A549 treated with CORT108297 at 1 μM for 4 hours (cell line): ENCODE data around the gene EIF4ENIF1. TPM values are rescaled to one million over a fixed set of nuclear protein-coding genes. Genes with fewer than 3 reads are reported as not detected.

Experiments
- total RNA-seq: library from RNA; stranded (reverse); fragments of 200-300 nt; extraction: Qiagen RNA extraction; gene quantifications from 5 replicates; pipeline ENCODE4 v1.2.3, GENCODE V29; 2022

Gene EIF4ENIF1
- total RNA-seq: 12.1 to 14.6 TPM (median 14.0 TPM) in 5 replicates

DNA sequence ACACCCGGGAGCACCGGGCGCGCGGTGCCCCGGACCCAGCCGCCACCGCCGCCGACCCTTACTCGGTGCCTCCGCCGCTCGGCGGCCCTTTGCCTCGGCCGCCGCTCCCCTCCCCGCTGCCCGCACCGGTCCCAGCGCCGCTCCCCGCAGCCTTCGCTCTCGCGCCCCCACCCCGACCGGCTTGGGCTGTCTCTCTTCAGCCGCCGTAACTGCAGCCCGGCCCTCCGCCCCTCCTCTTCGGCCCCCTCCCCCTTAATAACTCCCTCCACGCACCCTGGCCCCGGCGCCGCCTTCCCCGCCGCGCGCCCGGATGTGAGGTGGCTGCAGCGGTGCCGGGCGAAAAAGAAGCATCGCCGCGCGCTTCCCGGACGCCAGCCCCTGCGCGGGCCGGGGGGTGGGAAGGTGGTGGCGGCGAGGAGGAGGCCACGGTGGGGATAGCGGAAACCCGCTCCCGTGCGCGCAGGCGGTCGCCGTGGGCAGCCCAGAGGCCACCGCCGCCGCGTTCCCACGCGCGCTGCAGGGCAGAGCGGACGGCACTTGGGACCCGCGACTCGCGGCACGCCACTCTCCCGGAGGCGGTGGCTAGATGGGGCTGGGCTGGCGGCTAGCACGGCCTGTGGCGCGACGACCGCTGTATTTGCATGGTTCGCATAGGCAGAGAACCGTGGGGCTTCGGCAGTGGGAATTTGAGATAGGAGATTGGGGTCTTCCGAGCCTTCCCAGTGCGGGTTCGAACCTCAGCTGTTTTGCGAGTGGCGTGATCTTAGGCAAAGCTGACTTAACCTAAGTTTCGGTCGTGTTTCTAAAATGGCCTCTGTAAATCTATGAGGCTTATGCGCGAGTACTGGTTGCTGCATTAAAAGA is at the start of gene EIF4ENIF1:
Gene EIF4ENIF1, minus strand, starts transcription at position 211 of the 864 bp plus-strand sequence. CDS start 1,124 bp downstream, outside the sequence.

GRCh38 chr22:31496007-31496734 is 6.5 kb upstream of the EIF4ENIF1 start, which contains the start of gene SFI1:
Gene SFI1, plus strand, starts transcription at chr22:31496536. Its CDS starts 11,749 bp downstream, at chr22:31508285.

DNA sequence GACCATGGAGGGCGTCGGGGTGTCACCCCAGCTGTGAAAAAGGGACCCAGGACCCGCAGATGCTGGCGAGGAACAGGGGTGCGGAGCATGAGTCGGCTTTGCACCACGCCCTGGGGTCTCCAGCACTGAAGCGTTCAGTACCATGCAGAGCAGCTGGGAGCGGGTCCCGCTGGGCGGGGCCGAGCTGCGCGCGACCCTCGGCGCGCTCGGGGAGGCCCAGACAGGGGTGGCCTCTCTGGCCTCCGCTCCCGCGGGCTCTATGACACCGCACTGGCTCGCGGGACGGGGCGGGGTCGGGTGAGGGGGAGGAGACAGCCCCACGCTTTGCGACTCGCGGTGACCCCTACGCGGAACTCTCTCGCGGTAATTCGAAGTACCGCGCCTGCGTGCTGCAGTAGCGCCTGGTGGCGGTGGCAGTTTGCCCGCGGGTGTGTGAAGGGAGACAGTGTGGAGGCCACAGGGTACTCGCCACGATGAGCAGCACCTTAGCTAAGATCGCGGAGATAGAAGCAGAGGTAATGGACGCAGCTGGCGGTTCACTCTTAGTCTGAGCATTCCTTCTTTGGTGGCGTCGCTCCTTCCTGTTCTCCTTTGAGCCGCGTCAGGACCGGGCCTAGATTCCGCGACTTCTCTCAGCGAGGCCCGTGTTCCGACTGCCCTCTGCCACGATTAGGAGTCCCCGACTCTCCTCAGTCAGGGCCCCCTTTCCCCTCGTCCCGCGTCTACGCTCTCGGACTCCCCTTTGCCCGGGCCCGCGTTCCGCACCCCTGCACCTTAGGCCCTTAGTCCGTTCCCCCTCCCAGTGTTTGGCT is 90.2 kb downstream of the EIF4ENIF1 start, which contains the start of gene DRG1:
Gene DRG1, plus strand, starts transcription at position 394 of the 812 bp plus-strand sequence. Its CDS starts 80 bp downstream, at position 474.

Other genes with a start within 250 kb of the EIF4ENIF1 start
- gene PIK3IP1, start 197.4 kb downstream of the EIF4ENIF1 start, total RNA-seq: 1.0 to 1.5 TPM (median 1.3 TPM) in 5 replicates
- gene PATZ1, start 143.5 kb downstream of the EIF4ENIF1 start, total RNA-seq: 16.4 to 22.6 TPM (median 21.1 TPM) in 5 replicates
- gene DRG1, start 90.2 kb downstream of the EIF4ENIF1 start, total RNA-seq: 55.0 to 92.0 TPM (median 57.4 TPM) in 5 replicates
- gene SFI1, start 6.7 kb upstream of the EIF4ENIF1 start, total RNA-seq: 8.2 to 15.1 TPM (median 10.9 TPM) in 5 replicates
- gene PISD, start 172.4 kb upstream of the EIF4ENIF1 start, total RNA-seq: 21.5 to 31.8 TPM (median 29.2 TPM) in 5 replicates